ENCODE results near the gene TRDN.

GRCh38 chr6:123169774-123170095 is 467.0 kb downstream of the TRDN start:
- TF ChIP-seq YY1 (IDR thresholded peaks at IDR 0.05; ENCODE audit: insufficient read depth, insufficient read length) (no peak), SUZ12 (IDR thresholded peaks at IDR 0.05; ENCODE audit: extremely low read depth, insufficient read depth, insufficient read length) (no peak), ZNF274 (IDR thresholded peaks at IDR 0.05; ENCODE audit: low read depth, low read length) (no peak)

All from NT2/D1 (cell line).